Measurements from ENCODE around the gene TRIO.
"Not testable (repeated sequence)": the region's sequence is repeated elsewhere in the genome, so short reads cannot be mapped to it uniquely, and the experiment has no call there.

The TRIO gene

GRCh38 chr5:14534773-14535172, 391.6 kb downstream of the TRIO start:
- no peak for TF ChIP-seq POLR2A (IDR thresholded peaks at IDR 0.05; ENCODE audit: low read depth, low read length)
- FAIRE-seq (no peak), DNase-seq (ENCODE audit: insufficient read length, low spot score) (no peak)

- DNase-seq (ENCODE audit: insufficient read length, low spot score) (no peak), FAIRE-seq (no peak)
- TF ChIP-seq POLR2A (IDR thresholded peaks at IDR 0.05; ENCODE audit: low read depth, low read length), result no peak
Observed at GRCh38 chr5:14545308-14545707, 402.2 kb downstream of the TRIO start.

GRCh38 chr5:14545862-14546261, 402.7 kb downstream of the TRIO start:
- FAIRE-seq (no peak), DNase-seq (ENCODE audit: insufficient read length, low spot score) (no peak)
- no peak for TF ChIP-seq POLR2A (IDR thresholded peaks at IDR 0.05; ENCODE audit: low read depth, low read length)

DNA sequence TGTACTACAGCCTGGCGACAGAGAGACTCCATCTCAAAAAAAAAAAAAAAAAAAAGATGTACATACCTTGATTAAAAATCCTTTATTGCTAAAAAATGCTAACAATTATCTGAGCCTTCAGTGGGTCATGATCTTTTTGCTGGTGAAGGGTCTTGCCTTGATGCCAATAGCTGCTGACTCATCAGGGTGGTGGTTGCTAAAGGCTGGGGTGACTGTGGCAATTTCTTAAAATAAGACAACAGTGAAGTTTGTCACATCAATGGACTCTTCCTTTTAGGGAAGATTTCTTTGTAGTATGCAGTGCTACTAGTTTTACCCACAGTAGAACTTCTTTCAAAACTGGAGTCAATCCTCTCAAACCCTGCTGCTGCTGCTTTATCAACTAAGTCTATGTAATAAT, 404.5 kb downstream of the TRIO start:
- FAIRE-seq, result no peak
- TF ChIP-seq POLR2A (IDR thresholded peaks at IDR 0.05; ENCODE audit: low read depth, low read length), result no peak
- no peak for DNase-seq (ENCODE audit: insufficient read length, low spot score)

DNA sequence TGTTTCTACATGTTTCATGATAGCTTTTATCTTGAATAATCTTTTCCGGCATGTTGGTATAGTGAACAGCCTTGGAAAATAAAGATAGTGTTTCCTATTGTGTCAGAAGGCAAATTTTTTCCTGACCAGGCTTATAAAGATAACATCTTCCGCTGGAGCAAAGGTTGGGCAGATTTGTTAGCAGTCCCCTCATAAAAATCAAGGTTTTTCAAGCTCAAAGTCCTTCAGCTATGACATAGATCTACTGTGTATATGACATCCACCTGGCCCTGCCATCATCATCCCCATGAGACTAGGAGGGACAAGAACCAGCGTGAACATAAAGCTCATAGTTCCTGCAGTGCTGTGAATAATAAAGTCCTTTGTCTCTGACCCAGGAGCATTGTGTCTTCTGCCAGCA, 408.1 kb downstream of the TRIO start:
- DNase-seq (ENCODE audit: insufficient read length, low spot score), result no peak
- TF ChIP-seq POLR2A (IDR thresholded peaks at IDR 0.05; ENCODE audit: low read depth, low read length), result no peak
- FAIRE-seq, result no peak

DNA sequence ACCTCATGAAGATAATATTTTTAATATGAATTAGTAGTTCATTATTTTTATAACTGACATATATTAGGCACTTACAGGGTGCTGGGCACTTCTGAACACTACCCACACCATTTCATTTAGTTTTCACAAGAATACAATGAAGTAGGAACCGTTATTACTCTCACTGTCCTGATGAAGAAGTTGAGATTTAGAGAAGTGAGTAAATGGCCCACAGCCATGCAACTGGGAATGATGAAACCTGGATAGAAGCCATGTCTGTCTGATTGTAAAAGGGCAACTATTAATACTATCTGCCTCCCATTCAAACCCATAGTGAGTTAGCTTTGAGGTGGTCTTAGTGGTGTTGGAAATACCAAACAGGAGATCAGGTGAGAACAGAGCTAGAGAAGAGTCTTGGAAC, 408.9 kb downstream of the TRIO start:
- DNase-seq (ENCODE audit: insufficient read length, low spot score), result no peak
- TF ChIP-seq POLR2A (IDR thresholded peaks at IDR 0.05; ENCODE audit: low read depth, low read length), result no peak
- no peak for FAIRE-seq

GRCh38 chr5:14554288-14554687, 411.1 kb downstream of the TRIO start:
- not testable (repeated sequence) for DNase-seq (ENCODE audit: insufficient read length, low spot score); FAIRE-seq

DNA sequence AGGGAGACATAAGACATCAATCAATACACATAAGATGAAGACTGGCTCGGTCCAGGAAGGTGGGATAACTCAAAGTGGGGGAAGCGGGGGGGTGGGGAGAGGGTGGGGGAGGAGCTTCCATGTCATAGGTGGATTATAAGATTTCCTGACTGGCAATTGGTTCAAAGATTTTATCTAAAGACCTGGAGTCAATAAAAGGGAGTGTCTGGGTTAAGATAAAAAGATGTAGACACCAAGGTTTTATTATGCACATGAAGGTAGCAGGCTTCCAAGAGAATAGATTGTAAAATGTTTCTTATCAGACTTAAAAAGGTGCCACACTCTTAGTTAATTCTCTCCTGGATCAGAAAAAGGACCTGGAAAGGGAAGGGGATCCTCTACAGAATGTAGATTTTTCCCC, 412.9 kb downstream of the TRIO start:
- TF ChIP-seq POLR2A (IDR thresholded peaks at IDR 0.05; ENCODE audit: low read depth, low read length), result no peak
- DNase-seq (ENCODE audit: insufficient read length, low spot score) (no peak), FAIRE-seq (no peak)

GRCh38 chr5:14557203-14557770, 414.1 kb downstream of the TRIO start:
- DNase-seq (ENCODE audit: insufficient read length, low spot score) (no peak), FAIRE-seq (no peak)
- TF ChIP-seq POLR2A (IDR thresholded peaks at IDR 0.05; ENCODE audit: low read depth, low read length), result no peak

DNA sequence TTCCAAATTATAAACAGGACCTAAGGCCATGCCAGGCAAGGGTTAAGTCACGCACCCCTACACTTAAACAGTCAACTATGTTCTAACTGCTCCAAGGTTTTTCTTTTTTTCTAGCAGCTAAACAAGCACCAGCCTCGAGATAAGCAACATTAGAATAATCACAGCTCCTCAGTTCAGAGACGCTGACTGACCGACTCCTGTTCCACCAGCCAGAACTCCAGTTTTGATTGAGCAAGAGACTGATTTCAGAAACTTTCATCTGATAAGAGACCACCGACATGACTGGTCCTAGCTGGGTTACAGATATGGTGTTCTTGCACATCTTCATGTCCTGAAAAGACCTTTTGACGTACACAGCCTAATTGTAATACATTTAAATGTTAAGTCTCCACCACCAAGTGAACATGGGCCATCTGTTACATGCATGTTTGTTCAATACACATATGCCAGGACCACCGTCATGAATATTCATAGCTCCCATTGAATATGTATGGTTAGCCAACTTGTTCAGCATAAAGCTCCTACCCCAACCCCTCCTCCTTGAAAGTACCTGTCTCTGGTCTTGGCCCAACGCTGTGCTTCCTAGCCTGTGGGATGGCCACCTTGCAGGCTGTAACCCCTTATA, 414.8 kb downstream of the TRIO start:
- no peak for TF ChIP-seq POLR2A (IDR thresholded peaks at IDR 0.05; ENCODE audit: low read depth, low read length)
- DNase-seq (ENCODE audit: insufficient read length, low spot score) (no peak), FAIRE-seq (no peak)
